ENCODE measurements around the gene HSF4.

Gene HSF4

GRCh38 chr16:67180166-67180565 lies 15.6 kb downstream of the HSF4 start:
- TF ChIP-seq CTCF (IDR thresholded peaks at IDR 0.05; ENCODE audit: extremely low read depth, insufficient read depth, missing control alignments), result no peak
- DNase-seq (ENCODE audit: low spot score), result no peak
- in situ Hi-C loops (cut with MboI; ENCODE audit: low pct_unique_long_range_greater_than_20kb, low sequenced_read_pairs, unreplicated experiment), result no loop called here

- TF ChIP-seq CTCF (IDR thresholded peaks at IDR 0.05; ENCODE audit: extremely low read depth, insufficient read depth, missing control alignments), result no peak
- DNase-seq (ENCODE audit: low spot score), result no peak
- in situ Hi-C loops (cut with MboI; ENCODE audit: low pct_unique_long_range_greater_than_20kb, low sequenced_read_pairs, unreplicated experiment), result no loop called here
These were observed 16.8 kb downstream of the HSF4 start for GRCh38 chr16:67181346-67181745.

GRCh38 chr16:67182288-67182687 lies 17.7 kb downstream of the HSF4 start:
- in situ Hi-C loops (cut with MboI; ENCODE audit: low pct_unique_long_range_greater_than_20kb, low sequenced_read_pairs, unreplicated experiment), result no loop called here
- TF ChIP-seq CTCF (IDR thresholded peaks at IDR 0.05; ENCODE audit: extremely low read depth, insufficient read depth, missing control alignments), result no peak

GRCh38 chr16:67183284-67183626 lies 18.7 kb downstream of the HSF4 start:
- in situ Hi-C loops (cut with MboI; ENCODE audit: low pct_unique_long_range_greater_than_20kb, low sequenced_read_pairs, unreplicated experiment), result no loop called here
- TF ChIP-seq CTCF (IDR thresholded peaks at IDR 0.05; ENCODE audit: extremely low read depth, insufficient read depth, missing control alignments), result no peak
- no peak for DNase-seq (ENCODE audit: low spot score)

More at GRCh38 chr16:67182288-67182687, 17.7 kb downstream of the HSF4 start:
- DNase-seq (ENCODE audit: low spot score), result no peak

- in situ Hi-C loops (cut with MboI; ENCODE audit: low pct_unique_long_range_greater_than_20kb, low sequenced_read_pairs, unreplicated experiment), result no loop called here
- TF ChIP-seq CTCF (IDR thresholded peaks at IDR 0.05; ENCODE audit: extremely low read depth, insufficient read depth, missing control alignments), result no peak
- peak; percentile 100 for DNase-seq (ENCODE audit: low spot score)
These were observed 19.3 kb downstream of the HSF4 start, which contains the start of gene MATCAP1 for GRCh38 chr16:67183627-67184452. TSS of gene MATCAP1 (minus strand) at chr16:67183963. CDS start at chr16:67180610, 3,353 bp downstream.

GRCh38 chr16:67184453-67184994 lies 20.0 kb downstream of the HSF4 start:
- no peak for TF ChIP-seq CTCF (IDR thresholded peaks at IDR 0.05; ENCODE audit: extremely low read depth, insufficient read depth, missing control alignments)
- in situ Hi-C loops (cut with MboI; ENCODE audit: low pct_unique_long_range_greater_than_20kb, low sequenced_read_pairs, unreplicated experiment), result no loop called here
- no peak for DNase-seq (ENCODE audit: low spot score)

All from GM13977 (cell line).